Measurements from ENCODE around the gene ABHD4.
"Not testable (repeated sequence)": the region's sequence is repeated elsewhere in the genome, so short reads cannot be mapped to it uniquely, and the experiment has no call there.

Gene ABHD4

GRCh38 chr14:22553445-22553844 lies 44.7 kb upstream of the ABHD4 start:
- TF ChIP-seq CTCF (IDR thresholded peaks at IDR 0.05; ENCODE audit: insufficient read depth, low read depth, low read length, missing control alignments) = no peak
- DNase-seq (ENCODE audit: low read depth) = no peak
- no peak overlapping the region for H3K4me3 ChIP-seq (ENCODE audit: low read depth, low read length)

- DNase-seq (ENCODE audit: low read depth); H3K4me3 ChIP-seq (ENCODE audit: low read depth, low read length): not testable (repeated sequence)
Observed at GRCh38 chr14:22553861-22554497, 44.1 kb upstream of the ABHD4 start.

GRCh38 chr14:22554498-22555383 lies 43.4 kb upstream of the ABHD4 start:
- no peak for DNase-seq (ENCODE audit: low read depth)
- no peak overlapping the region; the same call in 1 of the 2 replicates for H3K4me3 ChIP-seq (ENCODE audit: low read depth, low read length)
- TF ChIP-seq CTCF (IDR thresholded peaks at IDR 0.05; ENCODE audit: insufficient read depth, low read depth, low read length, missing control alignments) = no peak

- no peak for TF ChIP-seq CTCF (IDR thresholded peaks at IDR 0.05; ENCODE audit: insufficient read depth, low read depth, low read length, missing control alignments)
- peak overlapping the region; percentile 48 for H3K4me3 ChIP-seq (ENCODE audit: low read depth, low read length)
- DNase-seq (ENCODE audit: low read depth) = peak; percentile 66
Observed at GRCh38 chr14:22555384-22556011, 42.6 kb upstream of the ABHD4 start.

- H3K4me3 ChIP-seq (ENCODE audit: low read depth, low read length) = peak overlapping the region; percentile 61
- peak; percentile 97 for DNase-seq (ENCODE audit: low read depth)
- no peak for TF ChIP-seq CTCF (IDR thresholded peaks at IDR 0.05; ENCODE audit: insufficient read depth, low read depth, low read length, missing control alignments)
Observed at GRCh38 chr14:22556021-22556989, 41.8 kb upstream of the ABHD4 start.

GRCh38 chr14:22556990-22557623 lies 41.0 kb upstream of the ABHD4 start:
- peak; percentile 59 for TF ChIP-seq CTCF (IDR thresholded peaks at IDR 0.05; ENCODE audit: insufficient read depth, low read depth, low read length, missing control alignments)
- peak; percentile 90 for DNase-seq (ENCODE audit: low read depth)
- H3K4me3 ChIP-seq (ENCODE audit: low read depth, low read length) = peak overlapping the region; percentile 61
